CMK (cell line): Measurements from ENCODE around the gene FCN1.

Source experiments
- DNase-seq: peaks from one replicate; pipeline ENCODE4 v3.0.0-alpha.2; 2010; ENCODE audit warnings: low read depth

Gene FCN1

GRCh38 chr9:134891053-134891452 is 26.7 kb downstream of the FCN1 start:
- DNase-seq: no peak

DNA sequence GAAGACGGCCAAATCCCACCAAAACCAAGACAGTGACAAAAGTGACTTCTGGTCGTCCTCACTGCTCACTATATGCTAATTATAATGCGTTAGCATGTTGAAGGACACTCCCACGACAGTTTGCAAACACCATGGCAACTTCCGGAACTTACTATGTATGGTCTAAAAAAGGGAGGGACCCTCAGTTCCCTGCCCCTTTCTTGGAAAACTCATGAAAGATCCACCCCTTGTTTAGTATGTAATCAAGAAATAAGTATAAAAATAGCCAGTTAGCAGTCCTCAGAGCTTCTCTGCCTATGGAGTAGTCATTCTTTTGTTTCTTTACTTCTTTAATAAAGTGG is 27.6 kb downstream of the FCN1 start:
- DNase-seq: no peak

- no peak for DNase-seq
Measured at GRCh38 chr9:134889386-134890154, 28.1 kb downstream of the FCN1 start.

DNA sequence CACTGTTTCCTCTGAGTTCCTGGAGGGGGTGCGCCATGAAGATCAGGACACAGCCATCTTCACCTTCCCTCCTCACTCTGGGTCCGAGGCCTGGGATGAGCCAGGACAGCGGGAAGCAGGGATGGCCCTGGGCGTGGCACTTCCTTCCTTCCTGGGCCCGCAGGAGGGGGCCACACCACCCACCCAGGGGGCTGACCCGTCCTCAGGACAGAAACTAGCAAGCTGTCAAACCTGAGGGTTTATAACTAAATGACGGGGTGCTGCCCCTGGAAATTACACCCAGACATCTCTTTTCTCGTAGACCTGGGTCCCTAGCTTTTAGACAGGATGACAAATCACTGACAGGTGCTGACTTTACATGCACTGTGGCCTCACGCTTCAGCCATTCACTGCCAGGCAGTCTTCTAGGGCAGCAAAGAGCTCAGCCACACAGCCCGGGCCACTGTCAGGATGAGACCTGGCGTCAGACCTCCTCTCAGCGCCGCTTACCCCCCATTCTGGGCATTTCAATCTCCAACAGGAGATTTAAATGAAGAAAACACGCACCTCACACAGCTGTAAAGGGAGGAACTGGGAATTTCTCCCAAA is 29.0 kb downstream of the FCN1 start:
- no peak for DNase-seq

GRCh38 chr9:134887686-134888602 is 29.8 kb downstream of the FCN1 start:
- no peak for DNase-seq

DNA sequence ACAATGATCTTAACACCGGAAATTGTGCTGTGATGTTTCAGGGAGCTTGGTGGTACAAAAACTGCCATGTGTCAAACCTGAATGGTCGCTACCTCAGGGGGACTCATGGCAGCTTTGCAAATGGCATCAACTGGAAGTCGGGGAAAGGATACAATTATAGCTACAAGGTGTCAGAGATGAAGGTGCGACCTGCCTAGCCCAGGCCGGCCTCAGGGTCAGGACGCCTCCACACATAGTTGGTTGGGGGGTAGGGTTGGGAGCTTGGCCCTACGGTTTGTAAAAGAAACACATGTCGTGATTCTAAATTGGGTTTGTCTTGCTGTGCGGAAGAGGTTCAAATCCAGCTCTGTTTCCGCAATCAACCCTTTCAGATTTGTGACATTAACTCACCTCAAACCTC is 30.5 kb downstream of the FCN1 start:
- no peak for DNase-seq

GRCh38 chr9:134886413-134886913 is 31.2 kb downstream of the FCN1 start:
- no peak for DNase-seq

DNA sequence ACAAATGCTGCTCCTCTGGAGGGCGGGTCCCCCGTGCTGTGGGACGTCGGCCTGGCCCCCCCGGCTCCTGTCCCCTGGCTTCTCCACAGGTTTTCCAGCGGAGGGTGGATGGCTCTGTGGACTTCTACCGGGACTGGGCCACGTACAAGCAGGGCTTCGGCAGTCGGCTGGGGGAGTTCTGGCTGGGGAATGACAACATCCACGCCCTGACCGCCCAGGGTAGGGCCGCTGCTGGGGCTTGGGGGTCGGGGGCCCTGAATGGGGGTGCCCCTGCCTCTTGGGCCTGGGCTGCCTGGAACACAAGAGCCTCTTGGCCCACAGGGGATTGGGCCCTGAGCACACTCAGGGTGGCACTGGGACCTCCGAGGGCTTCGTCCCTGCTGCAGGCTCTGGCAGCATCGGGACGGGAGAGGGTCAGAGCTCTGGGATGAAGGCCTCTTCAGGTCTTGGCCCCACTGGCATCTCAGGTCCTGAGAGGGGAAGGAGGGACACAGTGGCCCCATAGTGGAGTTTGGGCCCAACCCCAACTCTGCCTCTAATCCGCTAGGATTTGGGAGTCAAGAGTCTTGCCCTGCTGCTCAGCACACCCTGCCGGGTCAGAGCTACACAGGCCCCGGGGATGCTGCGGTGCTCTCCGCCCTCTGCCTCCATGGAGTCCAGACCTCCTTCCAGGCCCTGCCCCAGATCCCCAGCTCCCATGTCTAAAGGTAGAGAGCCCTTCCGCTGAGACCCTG is 31.9 kb downstream of the FCN1 start:
- DNase-seq: no peak

- no peak for DNase-seq
Measured at GRCh38 chr9:134885001-134885678, 32.6 kb downstream of the FCN1 start.

GRCh38 chr9:134884492-134884891 is 33.2 kb downstream of the FCN1 start:
- no peak for DNase-seq

- no peak for DNase-seq
Measured at GRCh38 chr9:134883040-134883782, 34.5 kb downstream of the FCN1 start.

- DNase-seq: no peak
Measured at GRCh38 chr9:134882204-134882785, 35.4 kb downstream of the FCN1 start.

DNA sequence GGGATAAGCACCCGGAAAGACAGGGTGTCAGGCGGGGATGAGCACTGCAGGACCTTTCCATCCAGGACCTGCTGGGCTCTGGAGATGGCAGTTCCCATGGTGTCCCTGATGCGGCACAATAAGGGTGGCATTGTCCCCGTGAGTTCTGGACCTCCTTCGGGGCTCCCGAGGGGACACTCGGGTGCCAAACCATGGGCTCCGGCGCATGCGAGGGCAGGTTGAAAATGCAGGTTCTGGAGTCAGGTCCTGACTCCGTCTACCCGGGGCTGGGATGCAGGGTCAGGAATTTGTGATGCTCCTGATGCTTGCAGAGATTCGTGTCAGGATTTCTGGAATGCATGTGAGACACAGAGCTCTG is 36.4 kb downstream of the FCN1 start:
- DNase-seq: no peak

GRCh38 chr9:134880484-134881312 is 37.0 kb downstream of the FCN1 start, which contains the start of gene FCN2:
Gene FCN2, plus strand, starts transcription at chr9:134880810. Its CDS starts 12 bp downstream, at chr9:134880822.
- DNase-seq: no peak

GRCh38 chr9:134879664-134880483 is 37.8 kb downstream of the FCN1 start:
- DNase-seq: no peak

- DNase-seq: no peak
Measured at GRCh38 chr9:134877541-134877940, 40.2 kb downstream of the FCN1 start.

GRCh38 chr9:134875371-134875770 is 42.3 kb downstream of the FCN1 start:
- no peak for DNase-seq

- DNase-seq: no peak
Measured at GRCh38 chr9:134872482-134873231, 45.1 kb downstream of the FCN1 start.
